Stimulated activated CD4-positive, alpha-beta T cell treated with anti-CD3 and anti-CD28 coated beads, Interleukin-4, amount 100 ng/mL, for 4 hours (primary cell): ENCODE results near the gene AFAP1L1.
"Not testable (repeated sequence)": the region's sequence is repeated elsewhere in the genome, so short reads cannot be mapped to it uniquely, and the experiment has no call there.

Experiments
- DNase-seq, 2 experiments: peaks; one replicate each; pipeline ENCODE4 v3.0.0-alpha.2; 2020

Gene AFAP1L1

GRCh38 chr5:149376104-149376503, 104.4 kb downstream of the AFAP1L1 start:
- no peak for DNase-seq

- no peak for DNase-seq
Observed at GRCh38 chr5:149376711-149377447, 105.2 kb downstream of the AFAP1L1 start.

GRCh38 chr5:149378241-149378820, 106.7 kb downstream of the AFAP1L1 start:
- no peak for DNase-seq

GRCh38 chr5:149379177-149379761, 107.6 kb downstream of the AFAP1L1 start, which contains the start of gene IL17B:
TSS of gene IL17B (minus strand) at chr5:149379292. CDS start at chr5:149379225, 67 bp downstream.
- no peak for DNase-seq

- no peak for DNase-seq
Observed at GRCh38 chr5:149379818-149380374, 108.2 kb downstream of the AFAP1L1 start.

- DNase-seq, result no peak
Observed at GRCh38 chr5:149380466-149381121, 108.9 kb downstream of the AFAP1L1 start.

GRCh38 chr5:149381261-149381985, 109.8 kb downstream of the AFAP1L1 start:
- no peak for DNase-seq

- peak; percentile 56 to 75 for DNase-seq
Observed at GRCh38 chr5:149381986-149382338, 110.3 kb downstream of the AFAP1L1 start.

GRCh38 chr5:149382517-149383220, 111.0 kb downstream of the AFAP1L1 start:
- DNase-seq, result no peak

GRCh38 chr5:149383399-149383798, 111.7 kb downstream of the AFAP1L1 start:
- no peak for DNase-seq

- DNase-seq, result no peak
Observed at GRCh38 chr5:149386166-149386565, 114.5 kb downstream of the AFAP1L1 start.

- DNase-seq, result no peak
Observed at GRCh38 chr5:149387081-149387631, 115.5 kb downstream of the AFAP1L1 start.

GRCh38 chr5:149387982-149388381, 116.3 kb downstream of the AFAP1L1 start:
- no peak for DNase-seq

- no peak for DNase-seq
Observed at GRCh38 chr5:149388498-149389190, 117.0 kb downstream of the AFAP1L1 start.

GRCh38 chr5:149389552-149390495, 118.2 kb downstream of the AFAP1L1 start:
- DNase-seq, result no peak

GRCh38 chr5:149391076-149391475, 119.4 kb downstream of the AFAP1L1 start:
- DNase-seq, result not testable (repeated sequence)
